Endothelial cell of umbilical vein (primary cell): ENCODE data around the gene TUBB2A. TPM values are rescaled to one million over a fixed set of nuclear protein-coding genes. Genes with fewer than 3 reads are reported as not detected.
A peak's percentile ranks its signal among the peaks of the same experiment; 100 is the strongest.

ENCODE experiments used
- BruUV-seq: library from RNA; stranded (reverse); fragments of 400-500 nt; replicated peaks from 2 replicates; lab custom pipeline; 2021; lab: Mats Ljungman, UMichigan
- CTCF ChIA-PET: fragments of 300-600, 350-600 bp; sonication (Branson Sonifier 250); formaldehyde crosslinking; loops from one replicate; lab custom pipeline; 2021; ENCODE audit warnings: antibody characterized with exemption, inconsistent platforms; lab: Charles Lee
- POLR2A ChIA-PET: fragments of 300-600, 350-600 bp; sonication (Branson Sonifier 250); formaldehyde crosslinking; loops from one replicate; lab custom pipeline; 2021; ENCODE audit warnings: antibody characterized with exemption, inconsistent platforms; lab: Charles Lee
- DNase-seq: peaks from one replicate; pipeline ENCODE4 v3.0.0-alpha.2; 2011; ENCODE audit warnings: low read depth, low spot score
- FAIRE-seq: peaks from 2 replicates; lab custom pipeline; 2011; peaks lifted over from hg19 to GRCh38; lab: Jason Lieb, UNC
- H2AFZ ChIP-seq: 2 replicates; pipeline ENCODE4 v1.6.0; 2012; ENCODE audit warnings: low read depth, low read length, control low read depth, inconsistent platforms
- H3K27ac ChIP-seq: 2 replicates; pipeline ENCODE4 v1.5.1; 2011; ENCODE audit warnings: low read depth, mild to moderate bottlenecking, control low read depth, low read length, moderate library complexity; ENCODE audit not compliant: insufficient read depth
- H3K27me3 ChIP-seq, 2 experiments: 2 replicates each; pipeline versions ENCODE4 v1.6.0 to v1.6.1; 2011; ENCODE audit warnings: low read length in 2 of 2, mixed read lengths in 1 of 2; ENCODE audit not compliant: control insufficient read depth in 2 of 2, insufficient read depth in 2 of 2
- H3K36me3 ChIP-seq, 2 experiments: 2 replicates in 1 of 2; 3 replicates in 1 of 2; pipeline ENCODE4 v1.5.1; 2011; ENCODE audit warnings: low read length in 2 of 2, mild to moderate bottlenecking in 1 of 2, moderate library complexity in 1 of 2; ENCODE audit not compliant: control insufficient read depth in 2 of 2, insufficient read depth in 2 of 2; ENCODE audit errors: extremely low read depth in 1 of 2
- H3K4me1 ChIP-seq: 3 replicates; pipeline ENCODE4 v1.5.1; 2011; ENCODE audit warnings: mild to moderate bottlenecking, low read length; ENCODE audit not compliant: control insufficient read depth, insufficient read depth; ENCODE audit errors: extremely low read depth
- H3K4me2 ChIP-seq: 2 replicates; pipeline ENCODE4 v1.6.1; 2011; ENCODE audit warnings: low read length, control low read depth, mixed read lengths; ENCODE audit not compliant: insufficient read depth
- H3K4me3 ChIP-seq, 3 experiments: fragments of 200-600 bp in 1 of 3; sonication (generic), shearing (Covaris generic) in 1 of 3; replicated peaks in 1 of 3; 2 replicates each; pipeline ENCODE4 v1.5.1; 2011 to 2016; ENCODE audit warnings: control low read depth in 3 of 3, low read length in 3 of 3, mild to moderate bottlenecking in 2 of 3, inconsistent platforms in 1 of 3, low read depth in 1 of 3, moderate library complexity in 1 of 3; ENCODE audit not compliant: insufficient read depth in 1 of 3
- H3K79me2 ChIP-seq: 2 replicates; pipeline ENCODE4 v1.6.0; 2012; ENCODE audit warnings: low read length, inconsistent platforms; ENCODE audit not compliant: control insufficient read depth, insufficient read depth
- H3K9ac ChIP-seq: replicated peaks from 2 replicates; pipeline ENCODE3; 2011; ENCODE audit warnings: low read length, control low read depth; ENCODE audit not compliant: insufficient read depth; ENCODE audit errors: extremely low read depth
- H3K9me1 ChIP-seq: replicated peaks from 3 replicates; pipeline ENCODE4 v1.6.0; 2011; ENCODE audit warnings: mild to moderate bottlenecking, low read length; ENCODE audit not compliant: control insufficient read depth, insufficient read depth; ENCODE audit errors: extremely low read depth
- H3K9me3 ChIP-seq: replicated peaks from 2 replicates; pipeline ENCODE4 v1.5.1; 2012; ENCODE audit warnings: low read length, inconsistent platforms; ENCODE audit not compliant: control insufficient read depth, insufficient read depth
- H4K20me1 ChIP-seq: replicated peaks from 2 replicates; pipeline ENCODE3; 2011; ENCODE audit warnings: mild to moderate bottlenecking, low read length; ENCODE audit not compliant: control insufficient read depth, insufficient read depth; ENCODE audit errors: extremely low read depth
- CTCF ChIP-seq, 2 donors: IDR thresholded peaks; 1 replicate in 1 of 2; 2 replicates in 1 of 2; pipeline ENCODE4 v1.5.1; 2011; ENCODE audit warnings: low read length in 2 of 2, mild to moderate bottlenecking in 2 of 2, moderate library complexity in 2 of 2, control low read depth in 1 of 2, inconsistent platforms in 1 of 2, low read depth in 1 of 2; ENCODE audit not compliant: insufficient read depth in 1 of 2; ENCODE audit errors: extremely low read depth in 1 of 2
- FOS ChIP-seq: IDR thresholded peaks from 2 replicates; pipeline ENCODE4 v1.6.1; 2011; ENCODE audit warnings: mild to moderate bottlenecking, low read length, moderate library complexity, borderline replicate concordance; ENCODE audit not compliant: insufficient read depth
- POLR2A ChIP-seq: IDR thresholded peaks from 2 replicates; pipeline ENCODE4 v1.6.1; 2012; ENCODE audit warnings: low read depth, mild to moderate bottlenecking, control low read depth, low read length
- dilution Hi-C: fragments of 300-500 bp; cut with MboI; formaldehyde crosslinking; loops from one replicate; pipeline ENCODE4 v1.15.0; 2019; ENCODE audit warnings: low sequenced_read_pairs; ENCODE audit not compliant: extremely low pct_ligation_motif_present
- intact Hi-C: fragments of 100-400 bp; cut with micrococcal nuclease; formaldehyde crosslinking; loops from one replicate; pipeline ENCODE4 v1.10.0; 2022
- polyA plus RNA-seq, 4 experiments: library from polyadenylated mRNA; depleted of rRNA in 3 of 4; stranded (reverse) in 3 of 4; unstranded in 1 of 4; fragments of >200 nt; gene quantifications; 2 replicates each; pipeline versions ENCODE4 v1.2.1 to v1.2.3, GENCODE V29; 2011 to 2012; ENCODE audit warnings: missing spikeins in 1 of 4
- total RNA-seq: library from RNA; stranded (reverse); gene quantifications from 2 replicates; pipeline ENCODE4 v1.2.3, GENCODE V29; 2021
- TF ChIP-seq, protein P1 (sequence below): IDR thresholded peaks from 2 replicates; pipeline ENCODE4 v1.6.1; 2011; ENCODE audit not compliant: insufficient read depth, insufficient read length

TUBB2A gene
- total and polyA plus RNA-seq, 2 donors (not counting 3 experiments of a cell fraction or from before 2014, with no cell fraction given), result 80.3 to 99.2 TPM

- TF ChIP-seq, protein P1, sequence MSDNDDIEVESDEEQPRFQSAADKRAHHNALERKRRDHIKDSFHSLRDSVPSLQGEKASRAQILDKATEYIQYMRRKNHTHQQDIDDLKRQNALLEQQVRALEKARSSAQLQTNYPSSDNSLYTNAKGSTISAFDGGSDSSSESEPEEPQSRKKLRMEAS, result no peak
- TF ChIP-seq POLR2A, result no peak
- no peak for TF ChIP-seq CTCF (IDR thresholded peaks at IDR 0.05; ENCODE audit: extremely low read depth in 1 of 2, insufficient read depth in 1 of 2, low read depth in 1 of 2, low read length in 2 of 2)
- TF ChIP-seq FOS, result no peak
- Histone ChIP-seq H3K36me3 (no peaks in the 10 kb centered on the region), H3K4me3 (no peak overlapping the region), H3K79me2 (no peaks in the 10 kb centered on the region), H3K9me1 (no peaks in the 10 kb centered on the region), H3K4me2 (no peak overlapping the region), H3K27me3 (no peaks in the 10 kb centered on the region), H3K9ac (no peak overlapping the region), H3K27ac (no peak overlapping the region), H2AFZ (no peak overlapping the region), H4K20me1 (no peaks in the 10 kb centered on the region), H3K9me3 (no peaks in the 10 kb centered on the region), H3K4me1 (peaks cover 27% of the 10 kb centered on the region)
- dilution Hi-C loops (no loop called here), intact Hi-C loops (no loop called here)
- no TSS peak for BruUV-seq
- FAIRE-seq (no peak), DNase-seq (no peak)
- POLR2A ChIA-PET, result no interaction called here
- CTCF ChIA-PET, result no interaction called here
Observed at GRCh38 chr6:3164388-3164787, 7.0 kb upstream of the TUBB2A start.

- no peaks in the 10 kb centered on the region for H3K79me2 ChIP-seq
- no peaks in the 10 kb centered on the region for H3K9me3 ChIP-seq
- H3K9ac ChIP-seq, result no peak overlapping the region
- H3K9me1 ChIP-seq, result no peaks in the 10 kb centered on the region
- peak overlapping the region; percentile 47 for H3K4me2 ChIP-seq
- DNase-seq, result peak; percentile 10
- dilution Hi-C loops, result no loop called here
- H4K20me1 ChIP-seq, result no peaks in the 10 kb centered on the region
- H3K4me1 ChIP-seq, result peaks cover 29% of the 10 kb centered on the region
- intact Hi-C loops, result loop anchor here (1.0 to 2.0 kb wide), 2 partner anchors 88 to 164 kb away; partner anchors contain the start of gene NQO2
- ChIA-PET POLR2A (no interaction called here), CTCF (interaction anchor here (1.1 to 2.2 kb wide), 3 partner anchors 31 to 88 kb away, joined by 4 to 17 read pairs (median 4); no protein-coding TSS in a partner anchor)
- H2AFZ ChIP-seq, result peak overlapping the region; percentile 52
- no peaks in the 10 kb centered on the region for H3K27me3 ChIP-seq
- H3K4me3 ChIP-seq, result peak overlapping the region in 2 of 3 experiments; percentile 45 to 46
- BruUV-seq, result no TSS peak
- no peak for FAIRE-seq
- TF ChIP-seq CTCF (IDR thresholded peaks at IDR 0.05; ENCODE audit: extremely low read depth in 1 of 2, insufficient read depth in 1 of 2, low read depth in 1 of 2, low read length in 2 of 2), result peak in 1 of 2 donors; percentile 9
- TF ChIP-seq, protein P1, result no peak
- H3K27ac ChIP-seq, result no peak overlapping the region
- no peaks in the 10 kb centered on the region for H3K36me3 ChIP-seq
Observed at GRCh38 chr6:3163248-3163594, 5.9 kb upstream of the TUBB2A start.
